Stimulated activated CD8-positive, alpha-beta memory T cell treated with anti-CD3 and anti-CD28 coated beads, Interleukin-4, amount 100 ng/mL, for 4 hours (primary cell): ENCODE results near the gene RAP2A.

Source experiments
- DNase-seq, 2 donors: peaks; one replicate each; pipeline ENCODE4 v3.0.0-alpha.2; 2020; ENCODE audit warnings: low read depth in 2 of 2, low spot score in 1 of 2

Gene RAP2A

DNA sequence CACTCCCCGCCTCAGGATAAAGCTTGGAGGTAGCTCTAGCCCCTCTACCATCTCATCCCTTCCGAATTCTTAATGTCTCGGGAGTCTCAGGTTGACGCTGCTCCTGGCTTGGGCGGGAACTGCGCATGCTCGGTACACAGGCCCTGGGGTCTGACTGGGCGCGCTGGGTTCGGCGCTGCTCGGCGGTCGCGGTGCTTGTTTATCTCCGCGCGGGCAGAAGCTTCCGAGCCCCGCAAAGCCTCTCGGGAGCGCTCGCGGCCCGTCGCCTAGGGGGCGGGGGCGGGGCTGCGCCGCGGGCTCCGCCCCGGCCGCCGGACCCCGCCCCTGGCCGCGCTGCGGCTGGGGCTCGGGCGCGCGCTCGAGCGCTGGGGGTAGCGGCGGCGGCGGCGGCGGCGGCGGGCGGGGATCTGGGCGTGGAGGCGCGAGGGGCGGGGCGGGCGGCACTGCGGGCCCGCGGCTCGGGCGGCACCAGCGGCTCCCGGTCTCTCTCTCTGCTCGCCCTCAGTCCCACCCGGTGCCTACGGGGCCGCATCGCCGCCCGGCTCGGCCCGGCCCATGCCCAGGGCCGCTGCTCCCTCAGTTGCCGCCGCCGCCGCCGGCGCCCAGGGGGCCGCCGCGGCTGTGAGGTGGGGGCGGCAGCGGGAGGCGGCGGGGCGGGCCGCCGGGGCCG is at the start of gene RAP2A:
Gene RAP2A, plus strand, starts transcription at position 443 of the 670 bp plus-strand sequence. CDS start 302 bp downstream, outside the sequence.
- DNase-seq: peak; percentile 77 to 82

DNA sequence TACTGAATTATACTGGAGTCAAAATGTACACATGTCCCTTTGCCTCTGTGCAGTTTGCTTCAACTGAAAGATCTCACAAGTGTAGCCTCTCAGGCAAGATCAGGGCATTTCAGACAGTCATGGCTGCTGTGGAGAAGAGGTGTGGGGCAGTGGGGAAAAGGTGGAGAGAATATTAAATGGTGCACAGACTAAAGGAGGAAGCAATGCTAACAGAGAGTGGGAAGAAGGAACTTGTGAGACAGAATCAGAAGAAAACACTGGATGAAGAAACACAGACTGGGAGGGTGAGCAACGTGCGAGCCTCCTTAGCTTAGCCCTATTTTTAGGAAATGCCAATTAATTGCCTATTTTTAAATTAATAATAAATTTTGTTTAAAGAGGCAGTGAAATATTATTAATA is 49.6 kb upstream of the RAP2A start:
- no peak for DNase-seq

DNA sequence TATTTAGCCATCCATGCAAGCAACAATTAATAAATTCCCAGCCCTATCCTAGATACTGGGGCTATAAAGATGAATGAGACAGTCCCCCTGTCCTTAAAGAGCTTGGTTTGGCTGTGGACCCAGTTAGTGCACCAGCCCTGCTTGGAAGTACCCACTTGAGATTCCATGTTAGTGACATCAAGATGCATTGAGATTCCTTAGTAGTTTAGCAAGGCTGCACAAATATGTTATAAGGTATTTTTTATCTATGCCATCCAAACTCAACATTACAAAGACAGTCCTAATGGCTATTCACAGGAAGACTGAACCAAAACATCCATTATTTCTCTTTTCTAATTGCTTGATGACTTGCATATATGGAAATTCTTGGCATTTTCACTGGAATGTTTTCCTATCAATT is 48.8 kb upstream of the RAP2A start:
- no peak for DNase-seq

- DNase-seq: no peak
Measured at GRCh38 chr13:97385854-97386253, 48.1 kb upstream of the RAP2A start.

DNA sequence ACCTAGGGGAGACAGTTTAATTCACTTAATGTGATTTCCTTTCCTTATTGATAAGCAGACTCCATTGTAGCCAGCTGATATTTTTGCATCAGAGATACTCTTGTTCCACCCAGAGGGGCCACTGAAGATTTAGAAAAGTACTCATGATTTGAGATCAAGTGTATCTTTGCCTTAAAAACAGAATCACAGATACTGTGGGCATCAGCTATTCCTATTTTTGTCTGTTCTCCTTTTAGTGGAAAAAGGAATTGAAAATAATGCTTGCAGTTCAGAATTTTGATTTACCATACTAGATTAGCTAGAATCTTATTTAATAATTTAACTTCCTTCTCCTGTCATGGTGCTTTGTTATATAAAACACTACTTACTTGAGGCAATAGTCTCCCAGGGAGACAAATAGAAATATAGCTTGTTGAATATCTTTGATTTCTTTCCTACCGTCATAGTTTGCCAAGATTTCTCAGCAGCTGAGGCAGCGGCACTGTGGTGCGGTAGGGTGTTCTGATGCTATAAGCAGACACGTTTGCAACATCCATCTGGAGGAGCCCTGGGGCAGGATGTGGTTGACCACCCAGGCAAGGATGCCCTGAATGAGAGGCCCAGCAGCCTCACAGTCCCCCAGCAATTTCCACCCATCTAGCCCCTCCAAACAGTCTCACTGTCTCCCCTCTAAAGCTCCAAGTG is 47.0 kb upstream of the RAP2A start:
- no peak for DNase-seq

GRCh38 chr13:97387485-97387839 is 46.5 kb upstream of the RAP2A start:
- no peak for DNase-seq

DNA sequence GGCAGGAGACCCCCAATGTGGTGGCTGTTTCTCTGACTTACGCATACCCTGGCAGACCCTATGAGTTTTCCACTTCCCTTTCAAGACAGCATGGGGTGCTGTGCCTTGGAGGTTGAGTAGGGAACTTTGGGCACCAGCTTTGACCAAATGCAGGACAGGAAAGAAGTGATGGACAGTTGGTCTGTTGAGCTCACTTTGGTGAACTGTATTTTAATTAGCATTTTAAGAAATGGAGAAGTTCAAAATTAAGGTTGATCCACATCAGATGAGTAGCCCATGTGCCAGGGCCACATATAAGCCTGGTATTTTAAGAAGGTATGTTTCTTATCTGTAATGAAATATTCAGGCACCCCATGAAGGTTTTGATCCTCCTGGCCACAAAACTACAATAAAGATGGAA is 46.1 kb upstream of the RAP2A start:
- DNase-seq: no peak

GRCh38 chr13:97388373-97388772 is 45.6 kb upstream of the RAP2A start:
- DNase-seq: no peak

DNA sequence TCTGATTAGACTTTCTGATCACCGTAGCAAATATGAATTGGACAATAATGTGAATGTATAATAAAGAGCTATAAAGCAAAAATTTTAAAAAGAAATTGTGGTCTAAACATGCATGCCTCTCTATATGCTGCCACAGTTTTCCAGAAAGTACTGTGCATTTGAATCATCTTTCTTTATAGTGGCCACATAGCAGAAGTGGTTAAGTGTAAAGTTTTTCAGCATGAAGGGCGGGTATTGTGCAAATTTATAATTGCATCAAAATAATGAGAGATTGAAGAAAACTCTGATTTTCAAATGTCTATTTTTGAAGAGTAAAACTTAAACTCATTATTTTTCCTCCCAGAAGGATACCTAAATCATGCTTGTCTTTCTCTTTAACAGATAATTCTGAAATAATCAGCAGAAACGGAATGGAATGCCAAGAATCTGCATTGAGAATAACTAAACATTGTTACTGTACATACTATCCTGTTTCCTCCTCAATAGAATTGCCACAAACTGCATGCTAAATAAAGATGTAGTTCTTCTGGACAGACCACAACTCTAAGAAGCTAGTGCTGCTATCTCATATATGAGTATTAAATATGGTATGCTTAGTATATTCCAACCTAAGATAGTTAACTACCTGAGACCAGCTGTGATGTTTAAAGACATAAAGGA is 42.9 kb upstream of the RAP2A start:
- no peak for DNase-seq

- no peak for DNase-seq
Measured at GRCh38 chr13:97392020-97392419, 41.9 kb upstream of the RAP2A start.

DNA sequence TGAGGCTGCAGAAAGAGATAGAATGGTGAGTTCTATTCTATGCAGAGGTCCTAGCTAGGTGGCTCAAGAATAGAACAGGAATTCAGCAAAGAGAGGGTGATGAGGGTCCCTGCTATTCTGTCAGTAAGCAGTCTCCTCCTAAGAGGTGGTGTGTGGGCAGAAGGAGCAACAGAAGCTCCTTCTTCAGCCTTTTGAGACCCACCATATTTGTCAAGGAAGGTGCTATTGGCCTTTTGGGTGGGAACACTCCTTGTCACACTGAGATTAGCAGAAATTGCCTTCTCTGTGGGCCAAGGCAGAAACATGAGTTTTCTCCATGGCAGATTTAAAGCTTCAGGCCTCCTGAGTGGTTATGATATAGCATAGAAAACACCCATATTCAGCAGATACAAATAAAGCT is 39.4 kb upstream of the RAP2A start:
- no peak for DNase-seq

- no peak for DNase-seq
Measured at GRCh38 chr13:97395447-97396136, 38.4 kb upstream of the RAP2A start.

- DNase-seq: no peak
Measured at GRCh38 chr13:97397267-97397666, 36.7 kb upstream of the RAP2A start.

DNA sequence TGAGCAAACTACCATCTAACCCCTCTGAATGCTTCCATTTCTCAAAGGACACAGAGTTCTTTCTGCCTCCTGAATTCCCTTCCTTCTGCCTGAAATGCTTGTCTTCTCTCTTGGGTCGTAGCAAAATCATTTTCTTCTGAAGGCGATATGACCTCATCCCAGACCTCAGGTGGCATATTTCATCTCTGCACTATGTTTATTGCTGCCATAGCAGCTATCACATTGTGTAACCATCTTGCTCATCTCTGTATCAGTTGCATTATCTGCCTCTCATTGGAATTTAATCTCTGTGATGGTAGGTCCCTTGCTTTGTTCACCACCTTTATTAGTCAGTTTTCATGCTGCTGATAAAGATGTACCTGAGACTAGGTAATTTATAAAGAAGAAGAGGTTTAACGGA is 32.5 kb upstream of the RAP2A start:
- DNase-seq: no peak

DNA sequence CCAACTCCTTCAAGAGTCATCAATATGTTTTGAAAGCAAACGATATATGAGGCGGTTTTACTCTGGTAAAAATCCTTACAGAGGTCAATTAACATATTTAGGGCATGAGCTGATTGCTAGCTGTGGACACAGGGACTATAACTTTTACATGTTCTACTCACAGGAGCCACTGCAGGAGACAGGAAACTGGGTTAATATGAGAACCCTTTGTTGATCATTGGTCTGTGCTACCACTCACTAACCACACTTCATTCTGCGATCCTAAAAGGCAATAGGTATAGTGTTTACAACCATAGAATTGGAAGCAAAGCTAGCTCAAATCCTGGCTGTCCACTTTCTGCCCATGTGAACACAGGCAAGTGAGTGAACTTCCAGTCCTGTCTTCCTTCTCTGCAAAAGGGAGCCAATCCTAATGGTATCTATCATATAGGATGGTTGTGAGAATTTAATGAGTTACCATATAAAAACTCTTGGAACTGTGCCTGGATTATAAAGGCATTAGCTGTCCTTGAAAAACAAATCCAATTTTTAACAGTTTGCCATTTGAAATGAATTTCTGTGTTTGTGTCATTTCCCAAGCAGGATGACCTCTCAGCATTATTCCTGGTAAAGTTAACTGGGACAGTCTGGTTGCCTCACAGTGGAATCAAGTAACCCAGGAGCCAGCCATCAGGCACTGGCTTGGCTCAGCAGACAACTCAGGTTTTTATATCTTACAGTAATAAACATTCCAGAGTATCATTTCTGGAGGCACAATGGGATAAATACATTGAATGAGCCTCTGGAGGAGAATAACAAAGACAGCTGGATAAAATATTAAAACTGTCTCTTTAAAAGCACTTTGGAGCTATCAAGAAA is 29.8 kb upstream of the RAP2A start:
- DNase-seq: no peak

DNA sequence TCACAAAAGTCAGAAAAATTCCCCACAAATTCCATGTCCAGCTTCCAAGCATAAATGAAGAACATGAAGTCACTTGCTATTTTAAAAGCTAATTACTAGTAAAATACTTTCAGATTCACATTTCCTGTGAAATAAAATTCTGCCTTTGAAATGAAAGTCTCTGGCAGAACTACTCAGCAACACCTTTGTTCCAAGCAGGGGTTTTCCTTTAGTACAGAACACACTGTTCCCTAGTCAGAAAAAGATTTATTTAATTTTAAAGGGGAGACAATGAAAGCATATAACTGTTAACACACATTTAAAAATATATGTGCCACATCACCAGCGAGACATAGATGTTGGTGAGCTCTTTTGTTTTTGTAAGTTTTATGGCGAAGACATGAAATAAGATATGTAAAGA is 26.4 kb upstream of the RAP2A start:
- no peak for DNase-seq

DNA sequence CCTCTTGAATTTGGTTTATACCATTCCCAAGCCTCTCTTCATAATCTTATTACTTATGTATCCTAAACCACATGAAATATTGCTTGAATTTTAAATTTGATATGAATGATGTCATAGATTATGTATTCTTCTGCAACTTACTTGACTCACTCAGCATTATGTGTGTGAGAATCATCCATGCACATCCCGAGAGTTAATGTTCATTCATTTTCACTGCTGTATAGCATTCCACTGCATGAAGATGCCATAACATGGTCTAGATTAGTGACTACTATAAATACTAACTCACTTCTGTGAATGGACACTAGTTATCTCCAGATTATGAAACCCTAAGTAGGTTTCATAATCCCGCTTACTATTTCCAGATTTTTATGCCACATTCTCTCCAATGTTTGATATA is 25.0 kb upstream of the RAP2A start:
- no peak for DNase-seq

- DNase-seq: no peak
Measured at GRCh38 chr13:97411984-97412383, 22.0 kb upstream of the RAP2A start.

- no peak for DNase-seq
Measured at GRCh38 chr13:97413694-97414093, 20.3 kb upstream of the RAP2A start.

- no peak for DNase-seq
Measured at GRCh38 chr13:97414392-97414791, 19.6 kb upstream of the RAP2A start.

- DNase-seq: no peak
Measured at GRCh38 chr13:97417698-97418097, 16.3 kb upstream of the RAP2A start.
